ENCODE measurements around the gene POU3F1.

Gene POU3F1

DNA sequence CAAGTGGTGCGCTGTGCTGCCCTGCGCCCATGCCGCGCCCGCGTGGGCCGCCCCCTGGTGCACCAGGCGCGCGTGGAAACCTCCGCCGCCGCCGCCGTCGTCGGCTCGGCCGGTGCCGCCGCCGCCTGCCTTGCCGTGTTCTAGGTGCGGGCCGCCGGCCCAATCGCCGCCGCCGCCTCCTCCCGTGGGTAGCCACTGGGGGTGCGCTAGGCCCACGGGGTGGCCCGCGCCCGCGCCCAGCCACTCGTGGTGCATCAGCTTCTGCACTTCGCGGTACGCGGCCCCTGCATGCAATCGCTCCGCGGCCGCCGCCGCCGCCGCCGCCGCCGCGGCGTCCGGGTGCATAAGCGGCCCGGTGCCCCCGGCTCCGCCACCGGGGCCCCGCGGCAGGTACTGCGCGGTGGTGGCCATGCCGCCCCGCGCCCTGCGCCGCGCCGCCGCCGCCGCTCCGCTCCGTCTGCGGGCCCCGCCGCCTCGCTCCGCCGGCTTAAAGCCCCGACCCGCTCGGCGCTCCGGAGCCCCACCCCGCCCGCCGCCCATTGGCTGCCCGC is at the start of gene POU3F1:
TSS of gene POU3F1 (minus strand) at position 461 of the 551 bp plus-strand sequence. CDS start at position 411, 50 bp downstream.
- Histone ChIP-seq H3K27me3 (ENCODE audit: low read length) (no peaks in the 10 kb centered on the region), H3K27ac (ENCODE audit: low read depth, low read length) (no peak within 1 kb of the TSS), H3K9me3 (ENCODE audit: insufficient read depth, low read length) (no peaks in the 10 kb centered on the region), H3K4me2 (ENCODE audit: low read depth, low read length, poor library complexity, severe bottlenecking) (peak within 1 kb of the TSS; percentile 52), H3K9me2 (replicated peaks; ENCODE audit: insufficient read depth, low read length) (no peaks in the 10 kb centered on the region), H2AFZ (ENCODE audit: low read depth, low read length, severe bottlenecking) (peak within 1 kb of the TSS; percentile 35), H3F3A (ENCODE audit: insufficient read depth) (no peaks in the 10 kb centered on the region), H3K9ac (ENCODE audit: low read length) (peak within 1 kb of the TSS; percentile 33; the same call in 1 of the 2 replicates), H3K79me2 (ENCODE audit: insufficient read depth, low read length) (no peaks in the 10 kb centered on the region), H3K36me3 (ENCODE audit: low read length) (no peaks in the 10 kb centered on the region), H4K20me1 (ENCODE audit: low read depth, low read length) (no peaks in the 10 kb centered on the region), H3K4me3 (ENCODE audit: insufficient read depth, low read length, poor library complexity, severe bottlenecking) (peak within 1 kb of the TSS; percentile 48)
- TF ChIP-seq CTCF (IDR thresholded peaks at IDR 0.05; ENCODE audit: insufficient read depth, low read length, poor library complexity, severe bottlenecking) (no peak), EZH2phosphoT487 (conservative IDR thresholded peaks at IDR 0.05; ENCODE audit: low read length) (no peak)

DNA sequence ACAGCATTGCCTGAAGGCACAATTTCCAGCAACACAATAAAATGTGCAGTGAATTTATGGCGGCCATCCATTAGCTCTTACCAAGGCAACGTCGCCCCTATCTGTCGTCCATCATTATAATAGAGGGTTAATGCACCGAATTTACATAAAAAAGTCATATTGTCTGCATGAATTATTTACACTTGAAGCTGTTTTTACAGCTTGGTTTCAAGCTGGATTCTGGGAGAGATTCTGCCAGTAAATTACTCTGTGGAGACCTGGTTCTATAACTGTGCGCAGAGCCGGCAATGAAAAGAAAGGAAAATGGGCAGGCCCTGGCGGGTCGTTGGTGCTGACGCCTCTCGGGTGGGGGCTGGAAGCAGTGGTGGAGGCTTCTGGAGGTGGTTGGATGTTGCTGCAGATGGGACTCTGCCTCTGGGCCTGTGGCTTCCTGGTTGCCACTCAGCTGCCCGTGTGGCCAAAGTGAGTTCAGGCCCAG is 48.9 kb upstream of the POU3F1 start:
- no peak overlapping the region for H3K4me2 ChIP-seq (ENCODE audit: low read depth, low read length, poor library complexity, severe bottlenecking)
- no peak overlapping the region for H3K9ac ChIP-seq (ENCODE audit: low read length)
- H3K9me2 ChIP-seq (replicated peaks; ENCODE audit: insufficient read depth, low read length) = no peaks in the 10 kb centered on the region
- H3K9me3 ChIP-seq (ENCODE audit: insufficient read depth, low read length) = no peaks in the 10 kb centered on the region
- no peaks in the 10 kb centered on the region for H3K27me3 ChIP-seq (ENCODE audit: low read length)
- H4K20me1 ChIP-seq (ENCODE audit: low read depth, low read length) = no peaks in the 10 kb centered on the region
- no peak overlapping the region for H3K4me3 ChIP-seq (ENCODE audit: insufficient read depth, low read length, poor library complexity, severe bottlenecking)
- no peak overlapping the region for H3K27ac ChIP-seq (ENCODE audit: low read depth, low read length)
- no peaks in the 10 kb centered on the region for H3K36me3 ChIP-seq (ENCODE audit: low read length)
- H3F3A ChIP-seq (ENCODE audit: insufficient read depth) = no peaks in the 10 kb centered on the region
- no peak overlapping the region for H2AFZ ChIP-seq (ENCODE audit: low read depth, low read length, severe bottlenecking)
- TF ChIP-seq CTCF (IDR thresholded peaks at IDR 0.05; ENCODE audit: insufficient read depth, low read length, poor library complexity, severe bottlenecking) (no peak), EZH2phosphoT487 (conservative IDR thresholded peaks at IDR 0.05; ENCODE audit: low read length) (no peak)
- H3K79me2 ChIP-seq (ENCODE audit: insufficient read depth, low read length) = no peaks in the 10 kb centered on the region

DNA sequence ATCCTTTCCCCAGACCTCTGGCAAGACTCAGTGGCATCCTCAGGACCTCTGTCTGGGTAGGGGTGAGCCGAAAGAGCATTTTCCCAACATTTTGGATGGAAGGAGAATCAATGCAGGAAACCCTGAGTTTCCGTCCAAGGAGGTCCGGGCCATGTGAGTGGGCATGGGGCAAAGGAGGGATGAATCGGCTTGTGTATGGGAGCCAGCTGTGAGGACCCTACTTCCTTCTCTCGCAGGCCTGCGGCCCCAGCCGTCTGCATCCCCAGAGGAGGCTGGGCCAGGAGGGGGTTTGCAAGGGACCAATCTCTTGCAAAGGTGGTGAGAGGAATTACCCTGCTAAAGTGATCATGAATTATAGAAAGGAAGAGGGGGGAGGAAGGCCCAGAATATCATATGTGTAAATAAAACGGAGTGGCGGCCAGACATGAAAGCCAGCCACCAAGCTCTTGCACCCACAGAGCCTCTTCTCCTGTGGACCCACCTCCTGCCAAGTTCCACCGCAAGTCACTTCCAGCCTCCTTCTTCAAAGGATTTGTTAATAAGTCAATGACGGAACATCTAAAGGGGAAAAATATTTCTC is 48.2 kb upstream of the POU3F1 start:
- H3F3A ChIP-seq (ENCODE audit: insufficient read depth) = no peaks in the 10 kb centered on the region
- no peaks in the 10 kb centered on the region for H3K27me3 ChIP-seq (ENCODE audit: low read length)
- H3K36me3 ChIP-seq (ENCODE audit: low read length) = no peaks in the 10 kb centered on the region
- H3K27ac ChIP-seq (ENCODE audit: low read depth, low read length) = no peak overlapping the region
- H3K9me2 ChIP-seq (replicated peaks; ENCODE audit: insufficient read depth, low read length) = no peaks in the 10 kb centered on the region
- H3K9ac ChIP-seq (ENCODE audit: low read length) = no peak overlapping the region
- H4K20me1 ChIP-seq (ENCODE audit: low read depth, low read length) = no peaks in the 10 kb centered on the region
- no peak overlapping the region for H3K4me2 ChIP-seq (ENCODE audit: low read depth, low read length, poor library complexity, severe bottlenecking)
- TF ChIP-seq EZH2phosphoT487 (conservative IDR thresholded peaks at IDR 0.05; ENCODE audit: low read length) (no peak), CTCF (IDR thresholded peaks at IDR 0.05; ENCODE audit: insufficient read depth, low read length, poor library complexity, severe bottlenecking) (no peak)
- no peaks in the 10 kb centered on the region for H3K79me2 ChIP-seq (ENCODE audit: insufficient read depth, low read length)
- H3K4me3 ChIP-seq (ENCODE audit: insufficient read depth, low read length, poor library complexity, severe bottlenecking) = no peak overlapping the region
- H2AFZ ChIP-seq (ENCODE audit: low read depth, low read length, severe bottlenecking) = no peak overlapping the region
- no peaks in the 10 kb centered on the region for H3K9me3 ChIP-seq (ENCODE audit: insufficient read depth, low read length)

Measured in SU-DHL-6 (cell line).